ENCODE measurements around the gene P2RY6.

P2RY6 gene

GRCh38 chr11:73326929-73327811 lies 55.0 kb downstream of the P2RY6 start:
- no peak overlapping the region for H3K4me3 ChIP-seq (ENCODE audit: low read depth, low read length)
- peak; percentile 83 for DNase-seq (ENCODE audit: low read depth)
- TF ChIP-seq CTCF (IDR thresholded peaks at IDR 0.05; ENCODE audit: insufficient read depth, low read depth, low read length, missing control alignments) = no peak

GRCh38 chr11:73327812-73328364 lies 55.8 kb downstream of the P2RY6 start:
- no peak overlapping the region for H3K4me3 ChIP-seq (ENCODE audit: low read depth, low read length)
- TF ChIP-seq CTCF (IDR thresholded peaks at IDR 0.05; ENCODE audit: insufficient read depth, low read depth, low read length, missing control alignments) = no peak
- DNase-seq (ENCODE audit: low read depth) = no peak

GRCh38 chr11:73330569-73331093 lies 58.5 kb downstream of the P2RY6 start:
- no peak for DNase-seq (ENCODE audit: low read depth)
- no peak overlapping the region for H3K4me3 ChIP-seq (ENCODE audit: low read depth, low read length)
- TF ChIP-seq CTCF (IDR thresholded peaks at IDR 0.05; ENCODE audit: insufficient read depth, low read depth, low read length, missing control alignments) = no peak

- H3K4me3 ChIP-seq (ENCODE audit: low read depth, low read length) = no peak overlapping the region
- no peak for DNase-seq (ENCODE audit: low read depth)
- TF ChIP-seq CTCF (IDR thresholded peaks at IDR 0.05; ENCODE audit: insufficient read depth, low read depth, low read length, missing control alignments) = no peak
Observed at GRCh38 chr11:73331138-73331916, 59.2 kb downstream of the P2RY6 start.

GRCh38 chr11:73333173-73333572 lies 61.0 kb downstream of the P2RY6 start:
- no peak for DNase-seq (ENCODE audit: low read depth)
- no peak overlapping the region for H3K4me3 ChIP-seq (ENCODE audit: low read depth, low read length)
- TF ChIP-seq CTCF (IDR thresholded peaks at IDR 0.05; ENCODE audit: insufficient read depth, low read depth, low read length, missing control alignments) = no peak

- no peak overlapping the region for H3K4me3 ChIP-seq (ENCODE audit: low read depth, low read length)
- no peak for DNase-seq (ENCODE audit: low read depth)
- no peak for TF ChIP-seq CTCF (IDR thresholded peaks at IDR 0.05; ENCODE audit: insufficient read depth, low read depth, low read length, missing control alignments)
Observed at GRCh38 chr11:73333640-73334383, 61.7 kb downstream of the P2RY6 start.

All from GM12865 (cell line).